HEK293 (cell line): ENCODE results near the gene KIF21B.

Experiments used
- CTCF ChIA-PET: fragments of 350-600 bp; formaldehyde crosslinking; extraction: SDS; loops from one replicate; lab custom pipeline; 2021; ENCODE audit warnings: antibody characterized with exemption; lab: Yijun Ruan, JAX
- POLR2A ChIA-PET: fragments of 300-600 bp; formaldehyde crosslinking; extraction: SDS; loops from one replicate; lab custom pipeline; 2020; ENCODE audit warnings: antibody characterized with exemption, inconsistent platforms; lab: Yijun Ruan, JAX
- H3K27ac ChIP-seq: fragments of 200-500 bp; sonication (Bioruptor generic); 2 replicates; pipeline ENCODE4 v1.5.1; 2014; ENCODE audit warnings: low read depth, low read length, control low read depth, inconsistent platforms; ENCODE audit errors: extremely low read depth
- H3K36me3 ChIP-seq, 2 experiments: fragments of 200-500 bp in 1 of 2; sonication (Bioruptor generic) in 1 of 2; 1 replicate in 1 of 2; 2 replicates in 1 of 2; pipeline ENCODE4 v1.5.1; 2014 to 2017; ENCODE audit warnings: inconsistent platforms in 2 of 2, low read length in 2 of 2; ENCODE audit not compliant: control insufficient read depth in 2 of 2, insufficient read depth in 1 of 2
- H3K4me1 ChIP-seq: fragments of 200-500 bp; sonication (Bioruptor generic); 2 replicates; pipeline ENCODE4 v1.5.1; 2014; ENCODE audit warnings: mild to moderate bottlenecking, low read length, inconsistent platforms; ENCODE audit not compliant: control insufficient read depth, insufficient read depth
- H3K4me3 ChIP-seq: 2 replicates; pipeline ENCODE4 v1.5.1; 2011; ENCODE audit warnings: low read depth, mild to moderate bottlenecking, control low read depth, low read length, moderate library complexity
- H3K9me3 ChIP-seq: fragments of 200-500 bp; sonication (Bioruptor generic); 2 replicates; pipeline ENCODE4 v1.5.1; 2014; ENCODE audit warnings: low read depth, low read length, inconsistent platforms; ENCODE audit not compliant: control insufficient read depth, insufficient read depth
- AEBP2 ChIP-seq: fragments of 450-650 bp; formaldehyde crosslinking; IDR thresholded peaks from 2 replicates; pipeline ENCODE4 v1.5.1; 2016; ENCODE audit warnings: missing biosample characterization, missing genetic modification characterization, borderline replicate concordance
- ATF2 ChIP-seq: fragments of 450-650 bp; formaldehyde crosslinking; IDR thresholded peaks from 2 replicates; pipeline ENCODE4 v1.5.1; 2016; ENCODE audit warnings: missing biosample characterization, missing genetic modification characterization, low read depth
- GLI4 ChIP-seq: fragments of 450-650 bp; formaldehyde crosslinking; IDR thresholded peaks from 2 replicates; pipeline ENCODE4 v1.5.1; 2016; ENCODE audit warnings: missing biosample characterization, missing genetic modification characterization
- INSM2 ChIP-seq: fragments of 450-650 bp; formaldehyde crosslinking; IDR thresholded peaks from 2 replicates; pipeline ENCODE4 v1.5.1; 2016; ENCODE audit warnings: missing biosample characterization, missing genetic modification characterization
- PRDM1 ChIP-seq: fragments of 450-650 bp; formaldehyde crosslinking; IDR thresholded peaks from 2 replicates; pipeline ENCODE4; 2016; ENCODE audit warnings: missing biosample characterization, missing genetic modification characterization
- SP7 ChIP-seq: fragments of 450-650 bp; formaldehyde crosslinking; IDR thresholded peaks from 2 replicates; pipeline ENCODE4 v1.5.1; 2016; ENCODE audit warnings: missing biosample characterization, missing genetic modification characterization
- TCF7L2 ChIP-seq: IDR thresholded peaks from 2 replicates; pipeline ENCODE4 v1.6.1; 2011; ENCODE audit warnings: low read depth, mild to moderate bottlenecking, inconsistent platforms, low read length, moderate library complexity, borderline replicate concordance
- ZBTB49 ChIP-seq: fragments of 450-650 bp; formaldehyde crosslinking; IDR thresholded peaks from 2 replicates; pipeline ENCODE4 v1.5.1; 2016; ENCODE audit warnings: missing biosample characterization, missing genetic modification characterization, low read depth
- ZFHX2 ChIP-seq: fragments of 450-650 bp; formaldehyde crosslinking; conservative IDR thresholded peaks from 2 replicates; pipeline ENCODE4 v1.5.1; 2016; ENCODE audit warnings: missing biosample characterization, missing genetic modification characterization
- ZFP69B ChIP-seq: fragments of 450-650 bp; formaldehyde crosslinking; IDR thresholded peaks from 2 replicates; pipeline ENCODE4 v1.5.1; 2016; ENCODE audit warnings: missing biosample characterization, missing genetic modification characterization
- ZIC2 ChIP-seq: fragments of 450-650 bp; formaldehyde crosslinking; IDR thresholded peaks from 2 replicates; pipeline ENCODE4 v1.5.1; 2016; ENCODE audit warnings: missing biosample characterization, missing genetic modification characterization
- ZNF114 ChIP-seq: fragments of 450-650 bp; formaldehyde crosslinking; IDR thresholded peaks from 2 replicates; pipeline ENCODE4 v1.5.0; 2017; ENCODE audit warnings: missing biosample characterization, missing genetic modification characterization
- ZNF133 ChIP-seq: fragments of 450-650 bp; formaldehyde crosslinking; IDR thresholded peaks from 2 replicates; pipeline ENCODE4 v1.5.1; 2016; ENCODE audit warnings: missing biosample characterization, missing genetic modification characterization
- ZNF175 ChIP-seq: fragments of 450-650 bp; formaldehyde crosslinking; IDR thresholded peaks from 2 replicates; pipeline ENCODE4 v1.5.1; 2016; ENCODE audit warnings: missing biosample characterization, missing genetic modification characterization
- ZNF202 ChIP-seq: fragments of 450-650 bp; formaldehyde crosslinking; IDR thresholded peaks from 2 replicates; pipeline ENCODE4 v1.5.1; 2016; ENCODE audit warnings: missing biosample characterization, missing genetic modification characterization, borderline replicate concordance
- ZNF23 ChIP-seq: fragments of 450-650 bp; formaldehyde crosslinking; IDR thresholded peaks from 2 replicates; pipeline ENCODE4 v1.5.1; 2016; ENCODE audit warnings: missing biosample characterization, missing genetic modification characterization, borderline replicate concordance
- ZNF266 ChIP-seq: fragments of 450-650 bp; formaldehyde crosslinking; IDR thresholded peaks from 2 replicates; pipeline ENCODE4 v1.5.1; 2016; ENCODE audit warnings: missing biosample characterization, missing genetic modification characterization, low read depth
- ZNF391 ChIP-seq: fragments of 450-650 bp; formaldehyde crosslinking; IDR thresholded peaks from 2 replicates; pipeline ENCODE4 v1.5.1; 2016; ENCODE audit warnings: low read depth, missing biosample characterization, missing genetic modification characterization, borderline replicate concordance
- ZNF394 ChIP-seq: fragments of 450-650 bp; formaldehyde crosslinking; IDR thresholded peaks from 2 replicates; pipeline ENCODE4 v1.5.1; 2016; ENCODE audit warnings: missing biosample characterization, missing genetic modification characterization, mild to moderate bottlenecking, moderate library complexity, borderline replicate concordance
- ZNF558 ChIP-seq: fragments of 450-650 bp; formaldehyde crosslinking; IDR thresholded peaks from 2 replicates; pipeline ENCODE4 v1.5.1; 2016; ENCODE audit warnings: missing biosample characterization, missing genetic modification characterization
- ZNF623 ChIP-seq: fragments of 450-650 bp; formaldehyde crosslinking; IDR thresholded peaks from 2 replicates; pipeline ENCODE4 v1.5.1; 2016; ENCODE audit warnings: missing biosample characterization, missing genetic modification characterization
- ZNF654 ChIP-seq: fragments of 450-650 bp; formaldehyde crosslinking; IDR thresholded peaks from 2 replicates; pipeline ENCODE4 v1.5.1; 2016; ENCODE audit warnings: low read depth, missing biosample characterization, missing genetic modification characterization
- ZNF776 ChIP-seq: fragments of 450-650 bp; formaldehyde crosslinking; IDR thresholded peaks from 2 replicates; pipeline ENCODE4 v1.5.0; 2017; ENCODE audit warnings: missing biosample characterization, missing genetic modification characterization, borderline replicate concordance
- ZXDB ChIP-seq: fragments of 450-650 bp; formaldehyde crosslinking; IDR thresholded peaks from 2 replicates; pipeline ENCODE4 v1.5.1; 2016; ENCODE audit warnings: missing biosample characterization, missing genetic modification characterization

Gene KIF21B

GRCh38 chr1:200963888-200964287, 59.6 kb downstream of the KIF21B start (continued):
- 0 out of 2 replicates have a peak, but pooled peaks have one; percentile 12 for TF ChIP-seq ZNF202 (tag by site-specific recombination)
- peak; percentile 78; the same call in 1 of the 2 replicates for TF ChIP-seq ZNF558 (tag by site-specific recombination)
- TF ChIP-seq ZXDB (tag by site-specific recombination) = peak; percentile 58; the same call in 1 of the 2 replicates
- TF ChIP-seq ZNF654 (tag by site-specific recombination) = peak; percentile 42
- TF ChIP-seq, all 188 proteins: peak for 20; not testable (repeated sequence) for 168

GRCh38 chr1:200963076-200963475, 60.4 kb downstream of the KIF21B start:
- CTCF ChIA-PET = interaction anchor here (0.6 to 1.7 kb wide), 6 partner anchors 9 to 385 kb away, joined by 3 to 7 read pairs (median 4); no protein-coding TSS in a partner anchor
- no peaks in the 10 kb centered on the region for H3K4me1 ChIP-seq
- TF ChIP-seq GLI4 (tag by site-specific recombination) (no peak), ZNF23 (tag by site-specific recombination) (no peak), ZIC2 (tag by site-specific recombination) (no peak), ZFP69B (no peak), TCF7L2 (no peak), ZNF133 (tag by site-specific recombination) (no peak), INSM2 (tag by site-specific recombination) (no peak), ZNF175 (tag by site-specific recombination) (no peak), ZFHX2 (tag by site-specific recombination) (no peak)
- TF ChIP-seq, all 188 proteins: peak for 0
- POLR2A ChIA-PET = no interaction called here
- H3K27ac ChIP-seq = no peak overlapping the region
- no peaks in the 10 kb centered on the region for H3K36me3 ChIP-seq
- no peak overlapping the region for H3K4me3 ChIP-seq
- no peaks in the 10 kb centered on the region for H3K9me3 ChIP-seq

- ChIA-PET POLR2A (no interaction called here), CTCF (interaction anchor here (0.6 to 1.7 kb wide), 4 partner anchors 10 to 352 kb away, joined by 3 to 7 read pairs (median 5); no protein-coding TSS in a partner anchor)
- Histone ChIP-seq H3K4me3 (no peak overlapping the region), H3K9me3 (no peaks in the 10 kb centered on the region), H3K36me3 (no peaks in the 10 kb centered on the region), H3K27ac (no peak overlapping the region), H3K4me1 (no peaks in the 10 kb centered on the region)
- TF ChIP-seq ZNF776 (tag by site-specific recombination) (no peak), SP7 (tag by site-specific recombination) (no peak), ZNF391 (tag by site-specific recombination) (no peak), ZNF394 (tag by site-specific recombination) (no peak), ZBTB49 (tag by site-specific recombination) (no peak), ATF2 (tag by site-specific recombination) (no peak), ZNF623 (tag by site-specific recombination) (no peak), ZNF114 (tag by site-specific recombination) (no peak), PRDM1 (tag by site-specific recombination) (no peak), TCF7L2 (no peak), ZNF266 (tag by site-specific recombination) (no peak), AEBP2 (no peak)
Observed at GRCh38 chr1:200962631-200963030, 60.9 kb downstream of the KIF21B start.
